Mammary epithelial cell (primary cell): Measurements from ENCODE around the gene NUP188.

Source experiments
- CTCF ChIP-seq, 2 donors: IDR thresholded peaks in 1 of 2; conservative IDR thresholded peaks in 1 of 2; 2 replicates each; pipeline ENCODE4 v1.5.1; 2011 to 2012; ENCODE audit warnings: inconsistent platforms in 2 of 2, low read length in 2 of 2, mild to moderate bottlenecking in 2 of 2, control low read depth in 1 of 2, low read depth in 1 of 2; ENCODE audit not compliant: insufficient read depth in 1 of 2; ENCODE audit errors: extremely low read depth in 1 of 2
- EZH2 ChIP-seq: IDR thresholded peaks from 2 replicates; pipeline ENCODE4 v1.6.1; 2012; ENCODE audit warnings: low read length, inconsistent platforms, borderline replicate concordance

GRCh38 chr9:128940271-128940921, 7.1 kb upstream of the NUP188 start:
- TF ChIP-seq CTCF (conservative IDR thresholded peaks at IDR 0.05 in 1 of 2, IDR thresholded peaks at IDR 0.05 in 1 of 2; ENCODE audit: extremely low read depth in 1 of 2, insufficient read depth in 1 of 2, low read depth in 1 of 2, low read length in 2 of 2), result no peak
- no peak for TF ChIP-seq EZH2
